Subcutaneous abdominal adipose tissue (tissue), 5 donors: ENCODE results near the gene PPP6R3.

Experiments used
- H3K27ac ChIP-seq: one replicate; pipeline ENCODE4 v1.7.0; 2013; ENCODE audit warnings: low read depth, mild to moderate bottlenecking, inconsistent platforms, low read length, moderate library complexity
- H3K27me3 ChIP-seq, 5 donors: one replicate each; pipeline ENCODE4 v1.7.0; 2013; ENCODE audit warnings: low read length in 5 of 5, inconsistent platforms in 1 of 5; ENCODE audit not compliant: control insufficient read depth in 5 of 5, insufficient read depth in 4 of 5
- H3K36me3 ChIP-seq, 5 donors: one replicate each; pipeline ENCODE4 v1.7.0; 2013; ENCODE audit warnings: low read length in 5 of 5; ENCODE audit not compliant: control insufficient read depth in 5 of 5, insufficient read depth in 5 of 5
- H3K4me1 ChIP-seq, 5 donors: one replicate each; pipeline ENCODE4 v1.7.0; 2013; ENCODE audit warnings: low read length in 5 of 5, mild to moderate bottlenecking in 3 of 5, moderate library complexity in 1 of 5; ENCODE audit not compliant: control insufficient read depth in 5 of 5, insufficient read depth in 5 of 5
- H3K4me3 ChIP-seq, 5 donors: one replicate each; pipeline ENCODE4 v1.7.0; 2013; ENCODE audit warnings: low read length in 5 of 5, low read depth in 1 of 5
- H3K9ac ChIP-seq, 5 donors: one replicate each; pipeline ENCODE4 v1.7.0; 2013; ENCODE audit warnings: low read length in 5 of 5, mild to moderate bottlenecking in 4 of 5, moderate library complexity in 3 of 5
- H3K9me3 ChIP-seq, 5 donors: one replicate each; pipeline ENCODE4 v1.7.0; 2013; ENCODE audit warnings: low read length in 5 of 5; ENCODE audit not compliant: control insufficient read depth in 5 of 5
- donor health status: healthy.
- donor health status: healthy.
- donor health status: healthy.
- donor health status: healthy.
- donor health status: healthy.

The PPP6R3 gene

DNA sequence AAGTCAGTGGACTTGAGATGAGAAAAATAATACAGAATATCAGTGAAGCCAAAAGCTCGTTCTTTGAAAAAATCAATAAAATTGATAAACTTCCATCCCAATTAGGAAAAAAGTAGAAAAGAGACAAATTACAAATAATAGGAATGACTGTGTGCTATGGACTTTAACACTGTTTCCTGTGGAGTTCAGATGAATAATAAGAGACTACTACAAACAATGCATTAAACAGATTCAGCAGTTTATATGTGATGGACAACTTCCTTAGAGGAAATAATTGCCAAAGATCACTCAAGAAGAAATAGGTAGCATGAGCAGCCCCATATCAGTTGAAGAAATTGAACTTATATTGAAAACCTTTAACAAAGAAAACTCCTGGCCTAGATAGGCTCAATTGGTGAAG is 99.7 kb downstream of the PPP6R3 start:
- peaks cover 0 to 12% (median 0%) of the 10 kb centered on the region in 5 donors for H3K4me1 ChIP-seq
- no peak overlapping the region for H3K9ac ChIP-seq
- no peaks in the 10 kb centered on the region for H3K9me3 ChIP-seq
- H3K4me3 ChIP-seq: no peak overlapping the region
- no peak overlapping the region for H3K27ac ChIP-seq
- H3K36me3 ChIP-seq: peaks cover 32 to 62% (median 41%) of the 10 kb centered on the region in 5 donors
- H3K27me3 ChIP-seq: no peaks in the 10 kb centered on the region

DNA sequence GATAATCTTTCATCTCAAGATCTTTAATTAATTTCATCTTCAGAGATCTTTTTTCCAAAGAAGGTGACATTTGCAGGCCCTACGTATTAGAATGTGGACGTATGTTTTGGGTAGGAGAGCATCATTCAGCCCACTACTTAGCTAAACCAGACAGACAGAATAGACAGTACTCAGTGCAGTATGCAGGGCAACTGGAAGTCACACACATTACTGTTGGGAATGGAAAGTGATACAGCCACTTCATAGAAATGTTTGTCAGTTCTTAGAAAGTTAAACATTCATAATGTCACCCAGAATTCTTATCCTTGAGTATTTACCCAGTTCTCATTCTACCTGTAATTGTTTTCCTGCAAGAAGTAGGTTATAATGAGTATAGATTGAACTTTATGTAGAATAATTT is 102.9 kb downstream of the PPP6R3 start:
- Histone ChIP-seq H3K27me3 (no peaks in the 10 kb centered on the region), H3K9ac (no peak overlapping the region), H3K27ac (no peak overlapping the region), H3K36me3 (peaks cover 43 to 70% (median 51%) of the 10 kb centered on the region in 5 donors), H3K4me1 (peaks cover 0 to 12% (median 2%) of the 10 kb centered on the region in 5 donors), H3K9me3 (no peaks in the 10 kb centered on the region), H3K4me3 (no peak overlapping the region)

DNA sequence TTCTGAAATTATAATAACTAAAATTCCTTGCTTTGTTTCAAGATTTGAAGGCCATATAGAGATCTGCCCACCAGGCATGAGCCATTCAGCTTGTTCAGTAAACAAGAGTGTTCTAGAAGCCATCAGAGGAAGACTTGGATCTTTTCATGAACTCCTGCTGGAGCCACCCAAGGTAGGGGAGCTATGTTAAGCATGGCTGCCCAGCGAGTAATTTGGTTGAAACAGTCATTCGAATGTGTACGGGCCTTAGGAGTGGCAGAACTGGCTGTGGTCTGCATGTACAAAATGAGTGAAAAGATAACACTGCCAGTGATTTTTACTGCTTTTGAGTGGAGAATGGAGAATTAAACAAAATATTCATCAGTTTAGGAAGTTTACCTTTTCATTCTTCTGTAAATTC is 103.7 kb downstream of the PPP6R3 start:
- Histone ChIP-seq H3K9me3 (no peaks in the 10 kb centered on the region), H3K4me3 (no peak overlapping the region), H3K9ac (no peak overlapping the region), H3K27me3 (no peaks in the 10 kb centered on the region), H3K4me1 (peaks cover 0 to 12% (median 2%) of the 10 kb centered on the region in 5 donors), H3K36me3 (peaks cover 39 to 63% (median 50%) of the 10 kb centered on the region in 5 donors), H3K27ac (no peak overlapping the region)

DNA sequence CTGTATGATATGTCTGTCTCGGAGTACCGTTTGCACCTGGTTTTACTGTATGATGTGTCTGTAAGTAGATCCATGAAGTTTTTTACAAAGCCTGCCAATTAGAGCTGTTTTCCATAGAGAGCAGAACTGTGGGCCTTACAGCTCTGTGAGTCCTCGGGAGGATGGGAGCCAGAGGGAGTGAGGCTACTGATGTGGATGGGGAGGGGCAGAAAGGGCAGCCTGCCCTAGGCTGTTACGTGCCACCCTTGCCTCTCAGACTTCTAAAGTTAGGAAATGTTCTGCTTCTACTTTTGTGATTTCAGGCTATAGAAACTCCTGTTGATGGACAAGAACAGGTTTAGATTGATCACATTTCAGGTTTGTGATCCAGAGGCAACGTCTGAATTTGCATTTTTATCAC is 105.2 kb downstream of the PPP6R3 start:
- H3K9ac ChIP-seq: no peak overlapping the region
- no peaks in the 10 kb centered on the region for H3K9me3 ChIP-seq
- H3K4me3 ChIP-seq: no peak overlapping the region
- peaks cover 0 to 12% (median 2%) of the 10 kb centered on the region in 5 donors for H3K4me1 ChIP-seq
- H3K36me3 ChIP-seq: peaks cover 43 to 65% (median 56%) of the 10 kb centered on the region in 5 donors
- no peaks in the 10 kb centered on the region for H3K27me3 ChIP-seq
- no peak overlapping the region for H3K27ac ChIP-seq

DNA sequence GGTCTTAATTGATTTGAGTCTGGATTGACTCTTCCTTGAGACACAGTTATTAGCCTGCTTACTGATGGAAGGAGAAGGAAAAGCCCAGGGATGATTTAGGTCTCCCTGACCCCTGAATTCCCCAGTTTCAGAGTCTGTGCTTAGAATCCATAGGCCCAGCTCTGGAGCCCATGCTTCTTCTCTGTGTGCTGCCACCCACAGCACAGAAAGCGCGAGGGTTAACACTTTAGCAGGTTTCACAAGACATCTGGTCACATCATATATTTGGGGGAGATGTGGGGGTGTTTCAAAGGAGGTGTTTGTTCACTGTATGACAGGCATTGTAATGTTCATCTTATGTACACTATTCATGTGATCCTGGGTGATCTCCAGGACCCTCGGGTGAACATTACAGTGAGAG is 107.0 kb downstream of the PPP6R3 start:
- H3K27me3 ChIP-seq: no peaks in the 10 kb centered on the region
- no peak overlapping the region for H3K27ac ChIP-seq
- peaks cover 53 to 77% (median 63%) of the 10 kb centered on the region in 5 donors for H3K36me3 ChIP-seq
- H3K4me3 ChIP-seq: no peak overlapping the region
- no peak overlapping the region for H3K9ac ChIP-seq
- H3K9me3 ChIP-seq: no peaks in the 10 kb centered on the region
- peaks cover 0 to 2% (median under 1%) of the 10 kb centered on the region in 5 donors for H3K4me1 ChIP-seq

DNA sequence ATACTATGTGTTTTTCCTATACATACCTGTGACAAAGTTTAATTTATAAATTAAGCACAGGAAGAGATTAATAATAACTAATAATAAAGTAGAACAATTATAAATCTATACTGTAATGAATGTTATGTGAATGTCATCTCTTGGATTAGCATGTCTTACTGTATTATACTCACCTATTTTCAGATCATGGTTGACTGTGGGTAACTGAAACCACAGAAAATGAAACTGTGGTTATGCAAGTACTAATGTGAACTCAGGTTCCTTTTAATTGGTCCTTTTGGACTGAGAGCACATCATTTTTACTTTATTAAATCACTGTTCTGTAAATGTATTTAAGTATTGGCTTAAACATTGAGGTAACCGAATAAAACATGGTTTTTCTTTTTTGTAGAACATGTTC is 108.8 kb downstream of the PPP6R3 start:
- Histone ChIP-seq H3K27me3 (no peaks in the 10 kb centered on the region), H3K9me3 (no peaks in the 10 kb centered on the region), H3K36me3 (peaks cover 47 to 76% (median 59%) of the 10 kb centered on the region in 5 donors), H3K27ac (no peak overlapping the region), H3K4me3 (no peak overlapping the region), H3K9ac (no peak overlapping the region), H3K4me1 (peaks cover 0 to 2% (median 0%) of the 10 kb centered on the region in 5 donors)

DNA sequence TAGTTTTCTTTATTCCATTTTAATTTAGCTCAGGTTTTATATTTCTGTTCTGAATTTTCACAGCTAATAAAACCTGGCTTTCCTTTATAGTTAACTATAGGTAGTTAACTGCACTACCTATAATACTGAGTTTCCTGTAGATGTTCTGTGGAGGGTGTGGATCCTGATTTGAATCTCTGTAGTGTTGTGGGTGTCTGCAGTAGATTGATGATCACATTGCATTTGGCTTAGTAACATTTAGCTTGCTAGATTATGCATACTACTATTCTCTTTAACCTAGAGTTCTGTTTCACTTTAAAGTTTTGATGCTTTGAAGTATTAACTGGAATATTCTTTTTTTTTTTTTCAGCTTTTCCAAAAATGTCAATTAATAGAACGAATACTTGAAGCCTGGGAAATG is 110.1 kb downstream of the PPP6R3 start:
- Histone ChIP-seq H3K4me1 (peaks cover 0 to 8% (median 0%) of the 10 kb centered on the region in 5 donors), H3K27ac (no peak overlapping the region), H3K36me3 (peaks cover 51 to 77% (median 56%) of the 10 kb centered on the region in 5 donors), H3K9ac (no peak overlapping the region), H3K9me3 (no peaks in the 10 kb centered on the region), H3K4me3 (no peak overlapping the region), H3K27me3 (no peaks in the 10 kb centered on the region)

DNA sequence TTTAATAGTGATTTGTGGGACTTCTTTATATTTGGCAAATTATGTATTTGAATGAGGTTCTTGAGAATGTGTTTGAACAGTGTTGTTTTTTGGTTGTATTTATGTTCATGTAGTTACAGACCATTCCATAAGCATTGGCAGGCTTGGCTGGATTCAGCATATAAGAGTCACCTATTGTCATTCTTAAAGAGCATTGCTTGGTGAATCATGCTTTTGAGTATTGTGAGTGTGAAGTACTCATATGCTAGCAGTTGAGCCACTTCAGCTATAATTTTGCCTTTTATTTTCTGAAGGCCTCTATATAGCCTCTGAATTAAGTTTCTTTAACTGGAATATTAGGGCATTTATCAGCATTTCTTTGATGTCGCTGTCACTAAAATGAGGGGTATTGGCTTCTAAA is 113.8 kb downstream of the PPP6R3 start:
- no peak overlapping the region for H3K27ac ChIP-seq
- H3K36me3 ChIP-seq: peaks cover 55 to 83% (median 67%) of the 10 kb centered on the region in 5 donors
- no peak overlapping the region for H3K4me3 ChIP-seq
- H3K27me3 ChIP-seq: no peaks in the 10 kb centered on the region
- no peak overlapping the region for H3K9ac ChIP-seq
- H3K4me1 ChIP-seq: peaks cover 0 to 8% (median 0%) of the 10 kb centered on the region in 5 donors
- no peaks in the 10 kb centered on the region for H3K9me3 ChIP-seq

DNA sequence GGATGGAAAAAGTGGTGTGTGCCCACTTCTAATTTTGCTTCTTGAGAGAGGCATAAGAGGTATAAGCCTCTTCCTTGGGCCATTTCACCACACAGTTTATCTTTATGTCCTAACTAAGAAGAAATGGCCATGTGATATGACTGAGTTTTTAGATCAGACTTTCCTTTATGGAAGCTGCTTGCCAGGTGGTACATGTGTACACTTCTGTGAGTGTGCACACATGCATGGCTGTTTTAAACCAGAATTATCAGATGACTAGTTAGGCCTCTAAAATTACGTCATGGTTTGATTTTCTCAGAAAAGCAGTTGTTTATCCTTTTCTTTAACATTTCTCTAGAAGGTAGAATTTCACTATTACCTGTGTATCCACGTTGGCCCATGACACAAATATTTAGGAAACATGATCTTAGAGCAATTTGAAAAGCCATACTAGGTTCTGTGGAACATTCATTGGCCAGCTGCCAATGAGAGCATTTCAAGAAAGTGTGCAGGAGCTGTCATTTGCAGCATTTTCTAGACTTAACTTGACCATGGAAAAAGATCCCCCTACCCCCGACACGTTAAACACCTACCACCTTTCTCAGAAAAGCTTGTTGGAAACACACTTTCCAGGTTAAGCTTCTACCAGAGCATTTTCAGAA is 114.6 kb downstream of the PPP6R3 start:
- peaks cover 57 to 88% (median 71%) of the 10 kb centered on the region in 5 donors for H3K36me3 ChIP-seq
- H3K9ac ChIP-seq: no peak overlapping the region
- no peak overlapping the region for H3K4me3 ChIP-seq
- H3K27me3 ChIP-seq: no peaks in the 10 kb centered on the region
- no peaks in the 10 kb centered on the region for H3K9me3 ChIP-seq
- peaks cover 0 to 8% (median 0%) of the 10 kb centered on the region in 5 donors for H3K4me1 ChIP-seq
- H3K27ac ChIP-seq: no peak overlapping the region

DNA sequence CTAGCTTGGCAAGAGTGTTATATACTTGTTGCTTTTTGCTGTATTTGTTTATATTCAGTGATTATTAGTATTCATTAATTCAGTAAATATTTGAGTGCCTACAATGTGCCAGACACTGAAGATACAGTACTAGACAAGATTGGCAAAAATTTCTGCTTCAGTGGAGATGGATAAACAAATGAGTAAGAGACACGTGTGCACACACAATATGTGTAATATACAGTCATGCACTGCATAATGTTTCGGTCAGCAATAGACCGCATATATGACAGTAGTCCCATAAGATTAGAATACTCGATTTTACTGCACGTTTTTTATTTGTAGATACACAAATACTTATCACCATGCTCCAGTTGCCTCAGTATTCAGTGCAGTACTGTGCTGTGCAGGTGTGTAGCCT is 118.9 kb downstream of the PPP6R3 start:
- no peak overlapping the region for H3K4me3 ChIP-seq
- no peaks in the 10 kb centered on the region for H3K27me3 ChIP-seq
- no peaks in the 10 kb centered on the region for H3K9me3 ChIP-seq
- no peak overlapping the region for H3K27ac ChIP-seq
- peaks cover 43 to 60% (median 50%) of the 10 kb centered on the region in 5 donors for H3K36me3 ChIP-seq
- H3K4me1 ChIP-seq: peaks cover 0 to 40% (median 26%) of the 10 kb centered on the region in 5 donors
- no peak overlapping the region for H3K9ac ChIP-seq
